Stimulated activated CD4-positive, alpha-beta T cell treated with anti-CD3 and anti-CD28 coated beads, Interleukin-12 subunit alpha, Interleukin-12 subunit beta, amount 100 ng/mL, for 4 hours (primary cell): Measurements from ENCODE around the gene AKNAD1.

Experiments used
- DNase-seq: peaks from one replicate; pipeline ENCODE4 v3.0.0-alpha.2; 2020

Gene AKNAD1

DNA sequence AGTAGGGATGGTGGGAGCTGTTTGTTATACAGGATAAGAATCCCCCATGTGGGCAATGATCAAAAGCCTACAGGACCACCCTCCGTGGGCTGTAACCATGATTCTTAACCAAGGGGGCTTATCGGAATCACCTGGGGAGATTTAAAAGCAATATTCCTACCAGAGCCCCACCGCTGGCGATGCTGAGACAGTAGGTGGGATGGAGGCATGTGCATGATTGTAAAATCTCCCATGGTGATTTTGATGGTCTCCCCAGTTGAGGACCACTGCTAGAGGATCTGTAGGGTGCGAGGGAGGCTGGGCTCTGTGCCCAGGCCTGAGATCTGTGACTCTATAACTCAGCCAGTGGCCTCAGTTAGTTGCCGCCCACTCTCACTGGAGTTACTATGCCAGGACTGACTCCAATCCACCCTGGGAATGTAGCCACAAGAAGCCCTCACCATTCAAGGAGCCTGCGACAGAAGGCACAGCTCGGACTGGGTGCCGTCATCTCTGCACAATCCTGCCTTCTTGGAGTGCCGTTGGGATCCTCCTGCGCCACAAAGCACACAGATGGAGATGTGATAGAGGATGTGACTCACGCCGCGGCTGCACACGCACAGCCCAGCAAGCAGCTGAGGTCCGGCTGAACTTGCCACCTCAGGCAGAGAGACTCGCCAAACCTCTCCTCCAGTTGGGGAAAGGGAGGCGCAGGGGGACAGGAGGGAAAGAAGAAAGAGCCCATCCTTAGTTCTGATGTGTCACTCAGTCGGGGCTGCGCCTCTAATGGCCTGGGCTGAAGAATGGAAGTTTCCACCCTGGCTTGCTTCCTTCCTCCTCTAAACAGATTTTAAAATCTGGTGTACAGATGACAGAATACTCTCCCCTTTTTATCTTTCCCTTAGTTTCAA is 26.5 kb downstream of the AKNAD1 start:
- no peak for DNase-seq

DNA sequence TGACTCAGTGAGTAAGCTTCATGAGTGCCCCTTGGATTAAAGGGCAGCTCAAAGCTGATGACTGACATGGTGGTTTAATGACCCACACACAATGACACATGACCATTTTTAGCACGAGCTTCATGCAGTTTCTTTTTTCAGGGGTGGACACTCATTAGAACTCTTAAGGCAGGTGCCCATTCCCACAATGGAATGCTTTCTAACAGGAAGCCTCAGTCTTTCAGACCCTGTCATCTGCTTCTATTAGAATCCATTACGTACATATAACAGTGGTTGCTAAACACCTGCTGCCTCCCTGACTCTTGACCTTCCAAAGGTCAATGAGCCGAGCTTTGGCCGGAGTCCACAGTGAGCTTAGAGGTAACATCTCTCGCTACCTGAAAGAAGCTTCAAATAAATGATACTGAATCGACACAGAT is 27.4 kb downstream of the AKNAD1 start:
- no peak for DNase-seq

DNA sequence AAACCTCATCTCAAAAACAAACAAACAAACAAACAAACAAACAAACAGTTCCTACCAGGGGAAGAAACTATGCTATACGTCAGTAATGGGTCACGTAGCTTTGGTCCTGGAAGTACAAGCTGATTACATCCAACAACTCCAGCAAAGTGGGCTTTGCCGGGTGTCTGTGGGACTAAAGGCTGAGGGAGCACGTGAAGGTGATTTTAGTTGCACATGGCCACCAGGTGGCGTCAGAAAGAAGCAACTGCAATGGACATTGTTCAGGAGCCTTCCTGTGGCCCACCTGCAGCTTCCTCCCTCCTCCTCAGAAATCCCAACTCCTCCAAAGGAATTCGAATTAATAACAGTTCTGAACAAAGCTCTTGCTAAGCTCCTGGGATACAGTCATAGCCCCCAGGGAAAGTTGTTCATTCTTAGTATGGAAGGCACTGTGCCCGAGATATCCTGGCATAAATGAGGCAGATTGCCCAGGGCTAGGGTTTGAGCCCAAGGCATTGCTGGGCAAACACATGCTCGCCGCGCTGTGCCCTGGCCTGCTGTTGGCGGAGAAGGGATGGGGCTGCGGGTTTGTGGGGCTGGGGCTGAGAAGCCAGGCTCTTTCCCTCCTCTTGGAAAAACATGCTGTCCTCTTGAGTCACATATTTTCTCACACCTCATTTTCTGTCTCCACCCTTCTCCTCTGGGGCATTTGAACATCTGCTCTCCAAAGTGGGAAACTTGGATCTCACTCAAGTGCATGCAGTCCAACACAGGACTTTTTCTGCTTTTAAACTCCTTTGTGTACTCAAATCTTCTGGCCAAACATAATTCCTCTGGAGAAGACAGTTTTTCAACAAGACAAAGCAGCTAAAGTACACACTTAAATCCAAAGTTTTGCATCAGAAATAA is 28.6 kb downstream of the AKNAD1 start:
- DNase-seq, result peak; percentile 51

DNA sequence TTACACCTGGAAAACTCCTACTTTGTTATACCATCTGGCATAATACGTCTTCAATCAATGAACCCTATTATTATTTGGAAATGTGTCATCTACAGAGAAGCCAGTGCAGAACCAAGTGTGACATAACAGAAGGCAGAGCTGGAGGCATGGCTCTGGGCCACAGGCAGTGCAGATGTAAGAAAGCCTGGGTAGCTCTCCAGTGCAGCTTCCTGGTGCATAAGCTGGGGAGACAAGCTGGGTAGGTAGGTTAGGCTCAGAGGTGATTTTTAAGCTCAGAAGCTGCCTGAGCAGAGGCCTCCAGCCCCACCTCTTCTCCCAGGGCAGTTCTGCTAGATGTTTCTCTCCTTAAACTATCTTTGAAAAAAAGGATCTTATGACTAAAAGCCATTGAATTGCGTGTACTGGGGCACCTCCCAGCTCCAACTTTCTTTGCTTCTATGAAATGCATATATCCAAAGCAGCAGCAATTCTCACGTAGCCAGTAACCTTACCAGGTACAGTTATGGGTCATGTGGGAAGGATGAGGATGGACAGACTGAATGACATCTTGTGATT is 30.7 kb downstream of the AKNAD1 start:
- no peak for DNase-seq

DNA sequence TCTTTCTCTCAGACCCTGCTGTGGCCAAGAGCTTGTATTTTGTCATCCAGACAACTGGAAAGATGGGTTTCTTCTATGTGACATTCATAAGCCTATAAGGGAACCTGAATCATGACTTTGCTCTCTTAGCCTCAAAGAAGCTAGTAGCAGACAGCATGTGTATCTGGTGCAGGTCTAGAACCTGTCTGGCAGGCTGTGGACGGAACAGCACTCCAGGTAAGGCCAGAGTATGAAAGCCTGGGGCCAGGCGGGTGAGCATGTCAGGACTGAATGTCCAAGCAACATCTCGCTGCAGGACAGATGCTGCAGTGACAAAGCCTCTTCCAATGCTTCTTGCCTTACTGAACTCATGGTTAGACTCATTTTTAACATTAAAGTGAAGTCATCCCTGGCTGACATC is 32.8 kb downstream of the AKNAD1 start:
- DNase-seq, result no peak

DNA sequence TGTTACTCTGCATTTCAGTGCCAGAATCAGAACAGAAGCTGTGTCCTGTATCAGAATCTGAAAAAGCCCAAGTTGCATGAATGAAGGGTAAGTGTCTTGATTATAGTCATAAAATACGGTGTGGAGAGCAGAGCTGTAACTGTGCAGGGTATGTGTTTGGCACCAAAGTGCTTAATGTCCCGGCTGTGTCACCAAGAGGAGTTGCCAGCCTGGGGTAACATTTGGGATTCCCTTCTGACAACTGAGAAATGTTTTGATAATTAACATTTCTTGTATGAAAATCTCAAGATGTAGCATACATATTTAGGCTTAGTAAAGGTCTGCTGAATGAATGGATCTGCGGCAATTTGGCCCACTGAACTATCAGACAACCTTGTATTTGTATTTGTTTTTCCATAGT is 33.3 kb downstream of the AKNAD1 start:
- DNase-seq, result no peak

DNA sequence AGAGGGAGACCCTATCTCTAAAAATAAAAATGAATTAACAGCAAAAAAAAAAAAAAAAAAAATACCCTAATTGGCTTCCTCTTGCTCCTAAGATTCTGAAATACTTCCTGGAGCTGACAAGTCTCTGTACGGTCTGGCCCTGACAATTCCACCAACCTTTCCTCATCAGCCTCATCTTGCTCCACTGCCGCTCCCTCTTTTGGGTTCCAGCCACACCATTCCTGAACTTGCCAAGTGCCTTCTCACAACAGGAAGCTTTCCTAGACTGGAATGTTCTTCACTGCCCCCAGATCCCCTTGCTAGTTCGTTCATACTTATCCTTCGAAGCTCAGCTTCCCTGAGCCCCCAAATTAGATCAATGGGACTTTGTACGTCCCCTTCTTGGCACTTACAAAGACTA is 37.0 kb downstream of the AKNAD1 start:
- no peak for DNase-seq

DNA sequence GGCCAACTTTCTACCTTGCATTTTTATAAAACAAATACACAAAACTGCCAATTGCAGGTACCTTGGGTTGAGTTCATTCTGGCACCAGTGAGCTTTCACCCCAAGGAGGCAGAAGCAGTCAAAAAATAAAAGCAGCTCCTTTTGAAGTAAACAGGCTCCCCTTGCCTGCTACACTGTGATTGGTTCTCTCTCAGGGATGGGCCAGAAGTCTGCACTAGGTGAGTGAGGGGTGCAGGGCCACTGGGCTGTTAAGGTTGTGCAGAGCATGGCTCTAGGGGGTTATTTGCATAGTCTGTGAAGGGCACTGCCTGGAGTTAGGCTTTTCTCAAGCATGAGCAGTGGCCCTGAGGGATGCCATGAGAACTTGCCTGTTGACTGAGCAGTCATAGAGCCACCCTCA is 39.1 kb downstream of the AKNAD1 start:
- DNase-seq, result no peak

DNA sequence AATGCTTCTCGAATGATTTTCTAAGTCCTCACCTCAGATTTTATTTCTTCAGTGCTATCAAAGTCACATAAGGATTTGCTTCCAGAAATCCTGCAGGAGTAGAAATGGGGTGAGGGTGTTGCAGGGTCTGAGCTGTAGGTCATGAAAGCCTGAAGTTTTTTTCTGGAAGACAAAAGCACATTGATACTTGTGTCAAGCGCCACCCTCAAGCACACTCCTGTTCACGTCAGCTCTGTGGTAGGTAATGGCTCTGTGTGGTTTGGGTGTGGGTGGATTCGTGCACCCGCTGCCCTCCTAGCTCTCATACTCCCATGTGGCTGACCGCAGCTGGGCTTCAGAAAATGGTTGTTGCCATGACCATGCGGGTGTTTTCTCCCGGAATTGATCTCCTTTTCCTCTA is 39.9 kb downstream of the AKNAD1 start:
- DNase-seq, result no peak

DNA sequence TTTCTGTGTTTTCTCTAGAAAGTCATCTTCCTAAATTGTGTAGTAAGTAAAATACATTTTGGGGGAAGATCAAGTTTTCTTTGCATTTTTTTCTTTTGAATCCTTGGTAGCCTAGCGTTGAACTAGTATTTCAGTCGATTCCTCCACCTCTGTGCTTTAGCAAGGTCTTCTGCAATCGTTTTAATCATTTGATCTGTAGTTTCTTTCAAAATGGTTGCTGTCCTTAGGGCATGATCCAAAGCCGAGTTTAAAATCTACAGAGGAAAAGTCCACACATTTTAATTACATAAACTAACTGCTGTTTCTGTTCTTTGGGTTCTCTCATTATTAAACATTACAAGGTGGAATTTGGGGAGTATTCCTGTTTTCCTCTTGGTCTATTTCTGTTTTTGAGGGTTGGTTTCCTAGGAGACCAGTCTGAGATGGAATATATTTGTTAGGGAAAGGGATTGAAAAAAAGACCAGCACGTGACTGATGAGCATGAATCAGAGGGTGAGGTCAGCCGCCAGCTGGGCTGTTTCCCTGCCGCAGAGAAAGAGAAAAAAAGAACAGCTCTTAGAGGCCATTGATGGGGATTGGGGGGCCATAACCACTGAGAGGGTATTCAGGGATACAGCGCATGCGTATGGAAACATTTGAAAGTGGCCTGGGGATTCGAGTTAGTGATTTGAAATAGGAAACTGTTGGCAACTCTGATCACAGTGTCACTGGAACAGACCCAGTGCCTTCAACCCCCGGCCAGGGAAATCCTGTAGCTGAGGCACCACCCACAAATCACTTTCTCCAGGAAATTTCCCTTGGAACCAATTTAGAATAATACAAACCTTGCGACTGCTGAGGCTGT is 40.6 kb downstream of the AKNAD1 start:
- no peak for DNase-seq

DNA sequence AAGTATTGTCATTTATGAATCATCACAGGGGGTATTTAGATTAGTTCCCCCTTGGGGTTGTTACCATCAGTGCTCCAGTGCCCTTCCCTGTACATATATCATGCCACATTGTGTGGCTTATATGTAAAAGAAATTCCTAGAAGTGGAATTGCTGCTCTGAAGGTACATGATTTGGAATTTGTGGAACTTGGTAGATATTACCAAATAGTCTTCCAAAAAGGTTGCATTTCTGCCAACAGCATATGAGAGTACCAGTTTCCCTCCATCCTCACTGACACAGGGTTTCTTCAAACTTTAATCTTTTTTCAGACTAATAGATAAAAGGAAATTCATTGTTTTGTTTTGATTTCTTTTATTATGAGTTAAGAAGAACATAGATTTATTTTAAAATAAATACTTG is 41.3 kb downstream of the AKNAD1 start:
- DNase-seq, result no peak

DNA sequence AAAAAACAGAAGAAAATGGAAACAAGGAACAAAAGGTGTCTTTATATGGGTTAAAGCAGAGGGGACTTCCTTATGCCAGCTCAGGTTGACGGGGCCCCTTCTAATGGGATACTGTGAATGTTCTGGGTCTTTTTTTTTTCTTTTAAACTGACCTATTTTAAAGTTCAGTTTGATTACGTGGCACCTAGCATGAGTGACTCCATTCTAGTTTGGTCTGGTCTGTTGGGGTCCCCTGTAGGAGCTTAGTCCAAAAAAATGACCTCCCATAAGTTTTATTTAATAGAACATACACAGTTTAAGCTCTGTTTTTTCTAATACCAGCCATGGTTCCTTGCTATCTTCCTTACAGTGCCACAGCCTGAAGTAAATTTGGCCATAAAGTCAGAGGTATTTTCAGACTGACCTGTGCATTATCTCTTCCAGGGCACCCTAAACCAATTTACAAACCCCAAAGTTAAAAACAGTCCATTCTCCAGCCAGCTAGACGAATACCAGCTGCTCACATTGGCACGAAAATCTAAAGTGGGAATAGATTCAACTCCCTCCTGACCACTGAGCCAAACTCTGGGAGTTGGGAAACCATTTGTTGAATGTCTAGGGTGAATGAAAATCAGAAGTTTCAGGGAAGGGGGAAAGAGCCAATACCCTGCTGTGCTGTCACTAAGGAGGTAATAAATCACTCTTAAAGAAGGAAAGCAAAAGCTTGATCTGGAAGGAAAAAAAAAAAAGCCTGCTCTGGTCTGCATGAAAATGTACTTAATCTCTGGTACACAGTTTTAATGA is 42.4 kb downstream of the AKNAD1 start:
- no peak for DNase-seq

DNA sequence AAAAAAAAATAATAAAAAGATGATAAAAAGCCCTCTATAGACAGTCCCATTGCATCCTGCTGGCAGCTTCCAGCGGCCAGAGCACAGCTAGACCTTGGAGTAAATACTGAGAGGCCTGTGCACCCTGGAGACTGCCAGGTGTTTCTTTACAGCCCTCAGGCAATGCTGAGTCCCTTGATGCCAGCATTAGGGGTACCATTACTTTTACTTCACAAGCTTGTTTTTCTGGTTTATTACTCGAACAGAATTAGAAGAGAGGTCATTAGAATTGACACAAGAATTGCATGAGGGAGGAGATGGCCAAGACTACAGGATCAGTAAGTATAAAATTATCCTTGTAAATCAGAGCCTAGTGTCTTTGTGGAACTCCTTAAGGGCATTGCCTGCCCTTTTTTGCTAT is 43.6 kb downstream of the AKNAD1 start:
- DNase-seq, result no peak

DNA sequence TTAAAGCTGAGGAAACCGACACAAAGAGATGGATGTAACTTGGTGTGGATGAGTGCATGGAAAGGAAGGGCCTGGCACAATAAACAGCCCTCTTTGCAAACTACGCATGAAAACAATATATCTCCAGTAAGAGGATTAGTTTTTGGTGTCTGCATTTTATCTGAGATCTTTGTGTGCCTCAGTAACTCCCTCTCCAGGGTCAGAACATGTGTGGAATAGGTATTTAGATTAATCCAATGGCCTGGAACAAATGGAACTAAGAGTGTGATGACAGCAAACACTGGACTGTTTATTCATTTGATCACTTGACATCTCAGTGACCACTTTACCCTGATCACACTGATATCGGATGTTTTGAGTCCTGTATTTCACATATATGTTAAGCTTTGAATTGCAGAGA is 45.3 kb downstream of the AKNAD1 start:
- no peak for DNase-seq

DNA sequence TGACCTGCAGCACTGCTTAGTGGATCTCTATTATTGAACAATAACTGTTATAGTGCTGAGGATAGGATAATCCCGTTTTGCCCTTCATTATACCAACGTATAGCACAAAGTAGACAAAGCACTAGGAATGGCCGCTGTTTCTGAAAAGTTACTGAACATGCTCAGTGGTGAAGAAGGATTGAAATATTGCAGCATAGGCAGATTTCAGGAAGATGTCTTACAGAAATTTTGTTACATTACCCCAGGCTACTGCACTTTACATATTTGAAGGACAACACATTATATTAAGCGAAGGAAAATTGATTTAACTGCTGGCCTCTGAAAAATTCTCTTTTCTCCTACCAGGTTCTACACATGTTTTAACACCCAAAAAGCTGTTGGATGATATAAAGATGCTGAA is 48.5 kb downstream of the AKNAD1 start:
- DNase-seq, result no peak

DNA sequence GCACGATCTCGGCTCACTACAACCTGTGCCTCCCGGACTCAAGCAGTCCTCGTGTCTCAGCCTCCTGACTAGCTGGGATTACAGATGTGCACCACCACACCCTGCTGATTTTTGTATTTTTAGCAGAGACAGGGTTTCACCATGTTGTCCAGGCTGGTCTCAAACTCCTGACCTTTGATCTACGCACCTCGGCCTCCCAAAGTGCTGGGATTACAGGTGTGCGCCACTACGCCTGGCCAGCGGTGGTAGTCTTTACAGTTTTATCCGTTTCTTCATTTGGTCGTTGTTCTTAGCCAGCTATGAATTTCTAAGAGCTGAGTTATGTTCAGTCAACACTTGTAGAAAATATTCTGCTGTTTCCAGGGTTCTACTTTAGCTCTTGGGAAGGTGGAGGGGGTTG is 53.3 kb downstream of the AKNAD1 start:
- DNase-seq, result no peak

DNA sequence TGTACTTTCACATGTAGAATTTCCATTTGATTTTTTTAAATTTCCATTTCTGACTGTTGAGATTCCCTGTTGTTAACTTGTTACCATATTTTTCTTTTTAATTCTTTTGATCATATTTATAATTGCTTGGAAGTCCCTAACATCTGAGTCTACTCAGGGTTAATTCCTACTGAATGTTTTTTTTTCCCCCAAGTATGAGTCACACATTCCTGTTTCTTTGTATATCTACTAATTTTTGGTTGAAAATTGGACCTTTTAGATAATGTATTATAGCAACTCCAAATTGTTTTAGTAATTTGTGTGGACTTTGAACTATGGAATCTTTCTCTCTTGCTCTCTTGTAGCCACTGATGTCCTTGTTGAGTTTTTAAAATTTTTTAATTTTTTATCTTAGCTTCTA is 55.8 kb downstream of the AKNAD1 start:
- DNase-seq, result no peak

DNA sequence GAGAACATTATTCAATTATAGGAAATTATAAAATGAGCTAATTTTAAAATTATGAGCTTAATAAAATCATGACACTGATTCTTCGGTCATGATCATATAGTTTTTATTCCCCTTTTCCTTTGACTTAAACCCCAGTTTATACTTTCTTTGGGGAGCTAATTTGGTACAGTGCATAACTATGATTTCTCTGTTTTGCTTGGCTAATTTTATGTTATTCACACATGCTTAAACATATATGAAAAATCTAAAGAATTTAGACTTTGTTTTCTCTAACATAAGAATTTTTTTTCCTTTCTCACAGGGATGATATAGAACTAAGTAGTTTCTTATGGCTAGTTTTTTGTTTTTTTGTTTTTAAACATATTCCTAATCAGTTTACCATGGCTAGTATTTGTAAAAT is 57.9 kb downstream of the AKNAD1 start:
- DNase-seq, result no peak

DNA sequence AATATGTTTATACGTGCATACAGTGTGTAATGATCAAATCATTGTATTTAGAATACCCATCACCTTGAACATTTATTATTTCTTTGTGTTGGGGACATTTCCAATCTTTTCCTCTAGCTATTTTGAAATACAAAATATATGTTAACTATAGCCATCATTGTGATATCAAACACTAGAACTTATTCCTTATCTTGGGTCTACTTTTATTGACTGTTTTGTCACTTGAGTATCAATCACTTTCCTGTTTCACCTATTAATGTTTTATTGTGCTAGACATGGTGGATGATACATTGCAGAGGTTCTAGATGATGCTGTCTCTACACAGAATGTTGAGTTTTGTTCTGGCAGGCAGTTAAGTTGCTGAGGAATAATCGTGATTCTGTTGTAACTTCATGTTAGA is 64.5 kb downstream of the AKNAD1 start:
- DNase-seq, result no peak

DNA sequence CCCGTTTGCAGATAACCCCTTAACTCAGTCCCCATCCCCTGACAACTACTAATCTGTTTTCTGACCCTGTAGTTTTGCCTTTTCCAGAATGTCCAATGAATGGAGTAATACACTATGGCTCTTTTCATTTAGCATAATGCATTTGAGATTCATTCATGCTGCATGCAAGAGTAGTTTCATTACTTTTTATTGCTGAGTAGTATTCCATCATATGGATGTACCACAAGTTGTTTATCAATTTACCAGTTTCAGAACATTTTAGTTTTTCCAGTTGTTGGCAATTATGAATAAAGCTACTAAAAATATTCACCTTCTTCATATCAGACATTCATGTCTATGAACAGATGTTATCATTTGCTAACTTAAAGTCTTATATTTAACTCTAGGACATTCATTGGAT is 65.1 kb downstream of the AKNAD1 start:
- no peak for DNase-seq

DNA sequence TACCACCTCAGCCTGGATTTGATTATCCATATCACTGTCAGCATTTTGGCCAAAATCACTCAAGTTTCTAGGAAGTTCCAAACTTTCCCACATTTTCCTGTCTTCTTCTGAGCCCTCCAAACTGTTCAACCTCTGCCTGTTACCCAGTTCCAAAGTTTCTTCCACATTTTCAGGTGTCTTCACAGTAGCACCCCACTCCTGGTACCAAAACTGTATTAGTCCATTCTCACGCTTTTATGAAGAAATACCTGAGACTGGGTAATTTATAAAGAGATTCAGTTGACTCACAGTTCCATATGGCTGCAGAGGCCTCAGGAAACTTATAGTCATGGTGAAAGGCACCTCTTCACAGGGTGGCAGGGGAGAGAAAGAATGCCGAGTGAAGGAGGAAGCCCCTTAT is 71.0 kb downstream of the AKNAD1 start:
- DNase-seq, result no peak

DNA sequence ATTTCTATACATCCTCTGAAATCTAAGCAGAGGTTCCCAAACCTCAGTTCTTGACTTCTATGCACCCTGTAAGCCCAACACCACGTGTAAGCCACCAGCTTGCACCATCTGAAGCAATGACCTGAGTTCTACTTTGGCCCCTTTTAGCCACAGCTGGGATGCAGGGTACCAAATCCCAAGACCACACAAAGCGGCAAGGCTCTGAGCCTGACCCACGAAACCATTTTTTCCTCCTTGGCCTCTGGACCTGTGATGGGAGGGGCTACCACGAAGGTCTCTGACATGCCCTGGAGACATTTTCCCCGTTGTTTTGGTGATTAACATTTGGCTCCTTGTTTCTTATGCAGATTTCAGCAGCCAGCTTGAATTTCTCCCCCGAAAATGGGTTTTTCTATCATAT is 71.6 kb downstream of the AKNAD1 start:
- no peak for DNase-seq
